GF-D8 (cell line): ENCODE results near the gene TOR4A.
A peak's percentile ranks its signal among the peaks of the same experiment; 100 is the strongest.
"Not testable (repeated sequence)": the region's sequence is repeated elsewhere in the genome, so short reads cannot be mapped to it uniquely, and the experiment has no call there.

ENCODE experiments used
- DNase-seq: peaks from one replicate; lab custom pipeline; 2025; lab: John Stamatoyannopoulos, UW

Gene TOR4A

GRCh38 chr9:137252555-137253506 is 24.7 kb upstream of the TOR4A start:
- no peak for DNase-seq

DNA sequence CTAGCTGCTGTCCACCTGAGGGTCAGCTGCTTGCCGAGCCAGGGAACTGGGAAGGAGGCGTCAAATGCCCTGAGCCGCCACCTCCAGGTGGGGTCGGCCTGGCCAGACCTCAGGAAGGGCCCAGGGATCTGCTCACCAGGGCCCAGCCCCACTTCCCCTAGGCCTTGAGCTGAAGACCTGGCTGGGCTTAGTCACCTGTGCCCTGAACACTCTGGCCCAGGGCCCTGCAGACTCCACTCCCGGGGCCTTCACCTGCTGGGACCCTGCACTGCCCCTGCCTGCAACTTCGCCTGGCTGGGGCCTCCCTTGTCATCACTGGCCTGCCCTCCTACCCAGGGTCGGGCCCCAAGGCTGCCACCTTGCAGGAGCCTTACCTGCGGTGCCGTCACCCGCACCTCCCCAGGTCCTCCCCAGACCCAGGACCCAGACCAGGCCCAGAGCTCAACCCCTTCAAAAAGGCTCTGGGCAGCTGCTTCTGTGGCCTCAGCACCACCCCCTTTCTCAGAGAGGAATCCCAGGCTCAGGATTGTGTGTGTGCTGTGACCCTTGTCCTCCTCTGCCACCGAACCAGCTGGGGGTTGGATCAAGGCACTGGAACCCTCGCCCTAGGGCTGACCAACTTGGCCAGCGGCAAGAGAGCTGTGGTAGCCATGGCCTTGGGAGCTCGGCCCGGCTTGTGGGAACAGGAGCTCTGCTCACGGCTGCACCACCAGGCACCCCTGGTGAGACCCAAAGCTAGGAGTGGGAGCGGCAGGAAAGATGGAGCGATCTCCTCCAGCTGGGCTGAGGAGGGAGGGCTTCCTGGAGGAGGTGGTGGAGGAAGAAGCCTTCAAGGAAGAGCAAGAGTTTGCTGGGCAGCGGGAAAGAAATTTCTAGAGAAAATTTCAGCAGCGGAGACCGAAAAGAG is 23.6 kb upstream of the TOR4A start:
- no peak for DNase-seq

DNA sequence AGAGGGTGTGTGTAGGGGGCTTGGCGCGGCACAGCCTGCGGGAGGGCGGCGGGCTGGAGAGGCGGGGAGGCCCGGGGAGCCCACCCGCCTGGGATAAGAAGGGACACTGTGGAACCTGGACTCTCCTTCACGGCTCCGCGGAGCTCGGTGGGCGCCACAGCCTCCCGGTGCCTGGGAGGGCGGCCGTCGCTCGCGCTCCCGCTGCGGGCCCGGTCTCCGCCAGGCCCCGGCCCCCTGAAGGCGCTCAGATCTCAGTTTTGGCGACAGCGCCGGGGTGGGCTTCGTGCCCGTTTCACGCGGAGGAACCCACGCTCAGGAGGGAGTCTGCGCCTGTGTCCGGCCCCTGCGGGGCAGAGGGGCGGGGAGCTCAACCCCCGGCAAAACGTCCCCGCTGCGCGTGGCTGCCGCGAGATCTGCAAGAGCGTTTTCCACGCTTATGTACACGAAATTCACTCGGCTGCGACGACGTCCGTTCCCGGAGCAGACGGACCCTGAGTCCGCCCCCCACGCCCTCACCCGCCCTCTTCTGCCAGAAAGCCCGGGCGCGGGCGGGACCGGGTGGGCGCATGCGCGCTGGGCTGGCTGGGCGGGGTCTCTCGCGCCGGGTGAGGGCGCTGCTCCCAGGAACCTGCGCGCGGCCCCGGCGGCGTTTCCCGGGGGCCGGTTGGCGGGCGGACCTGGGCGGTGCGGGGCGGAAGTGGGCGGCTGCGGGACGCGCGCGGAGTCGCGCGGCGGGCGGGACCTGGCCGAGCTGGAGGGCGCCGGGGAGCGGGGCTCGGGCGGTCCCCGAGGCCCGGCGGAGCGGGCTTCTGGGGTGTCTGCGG is 22.7 kb upstream of the TOR4A start, which contains the start of gene NELFB:
TSS of gene NELFB (plus strand) at position 704 of the 824 bp plus-strand sequence.
- peak; percentile 52 for DNase-seq

DNA sequence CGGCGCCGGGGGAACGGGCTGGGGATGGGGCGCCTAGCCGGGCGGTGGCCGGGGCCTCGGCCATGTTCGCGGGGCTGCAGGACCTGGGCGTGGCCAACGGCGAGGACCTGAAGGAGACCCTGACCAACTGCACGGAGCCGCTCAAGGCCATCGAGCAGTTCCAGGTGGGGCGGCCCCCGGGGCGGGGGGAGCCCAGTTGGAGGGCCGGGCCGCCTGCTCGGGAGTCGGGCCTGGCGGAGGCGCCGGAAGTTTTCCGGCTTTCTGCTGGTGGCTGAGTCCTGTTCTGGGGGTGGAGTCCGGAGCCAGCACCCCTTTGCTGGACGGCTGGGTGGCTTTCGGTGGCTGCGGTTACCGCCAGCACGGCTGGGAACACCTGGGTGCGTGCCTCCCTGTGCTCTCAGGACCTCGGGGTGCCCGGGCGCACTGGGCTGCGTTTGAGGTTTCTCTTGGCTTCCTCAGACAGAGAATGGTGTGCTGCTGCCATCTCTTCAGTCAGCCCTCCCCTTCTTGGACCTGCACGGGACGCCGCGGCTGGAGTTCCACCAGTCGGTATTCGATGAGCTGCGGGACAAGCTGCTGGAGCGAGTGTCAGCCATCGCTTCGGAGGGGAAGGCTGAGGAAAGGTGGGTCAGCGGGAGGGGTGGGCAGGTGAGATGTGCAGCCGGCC is 21.9 kb upstream of the TOR4A start:
- no peak for DNase-seq

DNA sequence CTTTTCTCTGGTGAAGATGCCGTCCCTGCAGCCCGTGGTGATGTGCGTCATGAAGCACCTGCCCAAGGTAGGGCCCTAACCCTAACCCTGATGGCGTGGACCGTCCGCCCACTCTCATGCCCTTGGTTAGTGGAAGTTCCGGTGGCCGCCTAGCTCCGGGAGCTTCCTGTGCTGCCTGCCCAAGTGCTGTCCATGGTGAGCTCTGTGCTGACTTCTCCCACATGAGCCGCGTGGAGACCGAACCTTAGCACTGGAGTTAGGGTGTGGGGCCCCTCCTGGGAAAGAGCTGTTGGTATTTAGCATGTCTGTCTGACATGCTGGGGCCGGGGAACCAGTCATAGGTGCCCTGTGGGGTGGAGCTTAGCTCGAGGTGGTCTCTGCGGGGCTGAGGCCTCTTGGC is 21.2 kb upstream of the TOR4A start:
- DNase-seq, result no peak

- DNase-seq, result no peak
These were observed 20.7 kb upstream of the TOR4A start for GRCh38 chr9:137256856-137257255.

GRCh38 chr9:137262173-137262908 is 15.2 kb upstream of the TOR4A start:
- DNase-seq, result not testable (repeated sequence)

- DNase-seq, result no peak
These were observed 14.6 kb upstream of the TOR4A start for GRCh38 chr9:137262909-137263285.

DNA sequence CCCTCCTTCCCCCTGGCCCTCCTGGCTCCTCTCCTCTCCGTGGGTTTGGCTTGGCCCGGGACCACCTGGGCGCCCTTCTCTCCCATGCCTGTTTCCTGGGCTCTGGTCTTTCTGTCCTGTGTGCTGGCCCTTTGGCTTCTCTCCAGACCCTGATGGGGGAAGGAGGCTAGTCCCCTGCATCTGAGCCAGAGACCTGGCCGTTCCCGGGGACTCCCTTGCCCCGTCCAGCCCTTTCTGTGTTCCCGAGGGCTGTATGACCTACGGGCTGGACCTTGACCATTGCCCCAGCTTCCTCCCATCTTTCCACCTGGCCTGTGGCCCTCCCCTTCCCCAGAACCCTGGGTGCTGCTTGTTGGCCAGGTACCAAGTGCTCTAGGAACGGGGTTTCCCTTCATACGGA is 14.0 kb upstream of the TOR4A start:
- no peak for DNase-seq

GRCh38 chr9:137264067-137264466 is 13.5 kb upstream of the TOR4A start:
- DNase-seq, result no peak

- DNase-seq, result no peak
These were observed 11.9 kb upstream of the TOR4A start for GRCh38 chr9:137265496-137266161.

DNA sequence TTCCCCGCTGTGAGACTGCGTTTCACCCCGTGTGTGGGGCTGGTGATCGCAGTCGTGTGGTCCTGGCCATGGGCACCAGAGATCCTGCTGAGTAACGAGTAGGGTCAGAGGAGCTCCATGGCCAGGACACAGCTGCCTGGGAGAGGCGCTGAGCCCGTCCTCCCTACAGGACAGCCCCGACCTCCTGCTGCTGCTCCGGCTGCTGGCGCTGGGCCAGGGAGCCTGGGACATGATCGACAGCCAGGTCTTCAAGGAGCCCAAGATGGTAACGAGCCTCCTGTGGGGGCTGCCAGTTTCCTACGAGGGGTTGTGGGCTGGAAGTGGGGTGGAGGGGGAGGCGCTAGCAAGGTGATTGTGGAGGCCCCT is 11.4 kb upstream of the TOR4A start:
- no peak for DNase-seq

- no peak for DNase-seq
These were observed 10.7 kb upstream of the TOR4A start for GRCh38 chr9:137266585-137267453.

- peak; percentile 68 for DNase-seq
These were observed 9.6 kb upstream of the TOR4A start for GRCh38 chr9:137267933-137268355.

- no peak for DNase-seq
These were observed 8.9 kb upstream of the TOR4A start for GRCh38 chr9:137268538-137269201.

DNA sequence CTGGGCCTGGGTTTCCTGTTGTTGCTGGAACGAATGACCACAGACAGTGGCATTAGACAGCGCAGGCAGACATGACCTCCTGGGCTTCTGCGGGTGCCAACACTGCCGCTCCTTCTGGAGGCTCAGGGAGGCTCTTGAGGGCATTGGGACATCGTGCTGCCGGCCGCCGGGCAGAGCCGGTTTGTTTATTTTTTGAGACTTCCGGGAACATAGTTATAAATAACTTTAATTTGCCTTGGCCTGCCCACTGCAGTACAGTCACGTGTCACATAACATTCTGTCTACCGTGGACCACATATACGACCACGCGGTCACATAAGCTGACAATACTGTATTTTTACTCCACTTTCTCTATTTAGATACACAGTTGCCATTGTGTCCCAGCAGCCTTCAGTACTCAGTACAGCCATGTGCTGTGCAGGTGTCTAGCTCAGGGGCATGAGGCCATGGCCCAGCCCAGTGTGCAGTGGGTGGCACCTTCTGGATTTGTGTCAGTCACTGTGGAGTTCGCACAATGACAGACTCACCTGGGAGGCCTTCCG is 8.2 kb upstream of the TOR4A start:
- no peak for DNase-seq

- peak; percentile 58 for DNase-seq
These were observed 6.4 kb upstream of the TOR4A start for GRCh38 chr9:137270929-137271695.
